ENCODE results near the gene SQOR.

SQOR gene

GRCh38 chr15:45641374-45641781 lies 6.5 kb downstream of the SQOR start:
- Histone ChIP-seq H3K27me3 (ENCODE audit: insufficient read depth, poor library complexity, severe bottlenecking) (no peaks in the 10 kb centered on the region), H3K27ac (replicated peaks) (peak overlapping the region; percentile 42), H3K4me3 (replicated peaks; ENCODE audit: insufficient read depth, low read length) (no peak overlapping the region)
- peak; percentile 59 to 83 for DNase-seq (ENCODE audit: low read depth in 1 of 2, low spot score in 1 of 2)
- no peak for TF ChIP-seq SPI1 (IDR thresholded peaks at IDR 0.05; ENCODE audit: borderline replicate concordance, low read depth)
- TF ChIP-seq POLR2AphosphoS5 (IDR thresholded peaks at IDR 0.05; ENCODE audit: low read depth) = peak; percentile 30; the same call in 1 of the 2 replicates

GRCh38 chr15:45641999-45642932 lies 7.4 kb downstream of the SQOR start:
- DNase-seq (ENCODE audit: low read depth in 1 of 2, low spot score in 1 of 2) = no peak
- Histone ChIP-seq H3K27ac (replicated peaks) (peak overlapping the region; percentile 42), H3K4me3 (replicated peaks; ENCODE audit: insufficient read depth, low read length) (no peak overlapping the region), H3K27me3 (ENCODE audit: insufficient read depth, poor library complexity, severe bottlenecking) (no peaks in the 10 kb centered on the region)
- TF ChIP-seq SPI1 (IDR thresholded peaks at IDR 0.05; ENCODE audit: borderline replicate concordance, low read depth) = no peak
- no peak for TF ChIP-seq CTCF (IDR thresholded peaks at IDR 0.05; ENCODE audit: insufficient read depth, low read length)

DNA sequence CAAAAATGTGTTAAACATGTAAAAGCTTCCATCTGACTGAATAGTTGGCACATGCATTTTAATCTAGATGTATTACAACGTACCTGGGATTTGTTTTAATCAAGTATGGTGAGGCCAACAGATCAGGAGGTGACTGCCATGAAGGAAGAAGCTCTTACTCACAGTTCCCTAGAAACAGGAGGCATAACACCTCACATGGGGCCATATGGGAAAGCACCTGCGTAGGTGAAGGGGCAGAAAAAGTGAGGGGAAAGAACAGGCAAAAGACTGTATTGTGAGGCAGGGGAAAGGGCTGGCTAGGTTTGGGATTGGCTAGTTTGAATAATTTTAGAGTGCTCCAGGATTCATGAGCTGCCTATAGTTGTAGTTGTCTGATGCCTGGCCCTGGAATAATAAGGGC lies 9.6 kb downstream of the SQOR start:
- no peak for TF ChIP-seq REST (IDR thresholded peaks at IDR 0.05; ENCODE audit: insufficient replicate concordance, low read depth)
- no peak for TF ChIP-seq CTCF (IDR thresholded peaks at IDR 0.05; ENCODE audit: insufficient read depth, low read length)
- TF ChIP-seq GABPA (IDR thresholded peaks at IDR 0.05; ENCODE audit: low read depth) = no peak
- TF ChIP-seq POLR2AphosphoS5 (IDR thresholded peaks at IDR 0.05; ENCODE audit: low read depth) = no peak
- no peak for TF ChIP-seq SPI1 (IDR thresholded peaks at IDR 0.05; ENCODE audit: borderline replicate concordance, low read depth)
- Histone ChIP-seq H3K4me3 (replicated peaks; ENCODE audit: insufficient read depth, low read length) (no peak overlapping the region), H3K27me3 (ENCODE audit: insufficient read depth, poor library complexity, severe bottlenecking) (no peaks in the 10 kb centered on the region), H3K27ac (replicated peaks) (peak overlapping the region; percentile 42)
- DNase-seq (ENCODE audit: low read depth in 1 of 2, low spot score in 1 of 2) = no peak

DNA sequence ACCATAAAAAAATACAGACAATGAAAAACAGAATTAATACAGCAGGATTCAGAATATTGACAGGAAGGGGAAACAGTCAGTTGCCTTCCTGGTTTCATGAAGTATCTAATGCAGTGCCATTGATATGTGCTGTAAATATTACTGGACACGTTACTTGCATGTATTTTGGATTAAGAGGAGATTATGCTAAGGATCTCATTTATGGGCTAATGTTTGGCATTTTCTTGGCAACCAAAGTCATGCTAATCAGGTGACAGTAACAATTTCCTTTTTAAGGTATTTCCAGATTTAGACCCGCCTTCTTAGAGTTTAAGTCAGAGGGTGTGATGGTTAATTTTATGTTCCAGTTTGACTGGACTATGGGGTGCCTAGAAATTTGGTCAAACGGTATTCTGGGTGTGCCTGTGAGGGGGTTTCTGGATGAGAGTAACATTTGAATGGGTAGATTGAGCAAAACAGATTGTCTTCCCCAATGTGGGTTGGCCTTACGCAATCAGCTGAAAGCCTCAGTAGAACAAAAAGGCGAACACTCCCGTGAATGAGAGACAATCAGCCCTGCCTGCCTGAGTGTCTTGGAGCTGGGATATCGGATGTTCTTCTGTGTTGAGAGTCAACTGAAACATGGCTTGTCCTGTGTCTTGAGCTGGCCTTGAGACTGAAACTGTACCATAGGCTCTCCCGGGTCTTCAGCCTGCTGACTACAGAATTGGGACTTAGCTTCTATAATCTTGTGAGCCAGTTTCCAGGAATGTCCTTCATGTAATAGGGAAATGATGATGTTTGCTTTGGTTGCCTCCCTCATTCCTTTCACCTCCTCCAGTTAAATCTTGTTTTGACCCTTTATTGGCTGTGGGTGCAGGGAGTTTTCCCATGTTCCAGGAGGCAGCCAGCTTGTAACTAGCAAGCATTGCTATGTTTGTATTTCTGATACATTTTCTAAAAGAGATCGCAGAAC lies 10.5 kb downstream of the SQOR start:
- peak; percentile 67 to 73 for DNase-seq (ENCODE audit: low read depth in 1 of 2, low spot score in 1 of 2)
- TF ChIP-seq GABPA (IDR thresholded peaks at IDR 0.05; ENCODE audit: low read depth) (no peak), SPI1 (IDR thresholded peaks at IDR 0.05; ENCODE audit: borderline replicate concordance, low read depth) (no peak), POLR2AphosphoS5 (IDR thresholded peaks at IDR 0.05; ENCODE audit: low read depth) (no peak), REST (IDR thresholded peaks at IDR 0.05; ENCODE audit: insufficient replicate concordance, low read depth) (no peak), CTCF (IDR thresholded peaks at IDR 0.05; ENCODE audit: insufficient read depth, low read length) (no peak)
- Histone ChIP-seq H3K27ac (replicated peaks) (peak overlapping the region; percentile 42), H3K27me3 (ENCODE audit: insufficient read depth, poor library complexity, severe bottlenecking) (no peaks in the 10 kb centered on the region), H3K4me3 (replicated peaks; ENCODE audit: insufficient read depth, low read length) (no peak overlapping the region)
